HG02938 (cell line): ENCODE data around the gene CHRM2.

Experiments used
- ATAC-seq: cut with Tn5 transposase; IDR thresholded peaks from one replicate; pipeline ENCODE4 v1.9.1; 2021; ENCODE audit warnings: mild to moderate bottlenecking, moderate library complexity; ENCODE audit not compliant: unreplicated experiment

Gene CHRM2

DNA sequence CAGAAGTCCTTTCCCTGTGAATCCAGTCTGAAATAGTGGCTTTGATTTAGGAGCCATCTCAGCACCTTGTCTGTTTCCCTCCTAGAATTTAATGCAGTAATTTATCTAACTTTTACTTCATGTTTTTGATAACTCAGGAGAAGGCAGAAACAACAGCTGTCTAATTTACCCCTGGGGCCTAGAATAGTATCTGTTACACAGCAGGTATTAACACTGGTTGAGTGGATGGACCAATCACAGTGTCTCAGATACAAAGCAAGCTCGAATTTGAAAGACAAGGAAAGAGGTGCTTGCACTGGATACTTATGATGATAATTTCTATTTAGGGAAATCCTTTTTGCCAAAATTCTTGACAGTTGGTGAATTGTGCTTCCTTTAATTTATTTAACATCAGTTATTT lies 23.4 kb downstream of the CHRM2 start:
- ATAC-seq: no peak

GRCh38 chr7:136894789-136895188 lies 26.3 kb downstream of the CHRM2 start:
- no peak for ATAC-seq

- no peak for ATAC-seq
Observed at GRCh38 chr7:136897676-136898075, 29.2 kb downstream of the CHRM2 start.

DNA sequence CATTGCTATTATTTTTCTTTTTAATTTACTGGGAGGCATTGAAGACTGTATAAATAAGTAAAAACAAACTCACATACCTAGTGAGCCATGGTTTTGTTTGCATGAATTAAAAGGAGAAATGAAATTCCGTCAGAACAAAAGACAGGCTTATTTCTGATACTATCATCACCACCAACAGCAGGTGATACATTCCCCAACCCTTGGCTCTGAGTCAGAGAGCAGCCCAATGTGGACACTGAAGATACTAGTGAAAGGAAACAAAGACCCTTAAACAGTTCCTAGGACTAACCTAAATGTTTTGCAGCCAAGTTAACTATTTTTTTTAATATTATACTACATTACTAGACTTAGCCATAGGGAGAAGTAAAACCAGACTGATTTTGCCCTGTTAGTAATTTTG lies 31.6 kb downstream of the CHRM2 start:
- ATAC-seq: no peak

DNA sequence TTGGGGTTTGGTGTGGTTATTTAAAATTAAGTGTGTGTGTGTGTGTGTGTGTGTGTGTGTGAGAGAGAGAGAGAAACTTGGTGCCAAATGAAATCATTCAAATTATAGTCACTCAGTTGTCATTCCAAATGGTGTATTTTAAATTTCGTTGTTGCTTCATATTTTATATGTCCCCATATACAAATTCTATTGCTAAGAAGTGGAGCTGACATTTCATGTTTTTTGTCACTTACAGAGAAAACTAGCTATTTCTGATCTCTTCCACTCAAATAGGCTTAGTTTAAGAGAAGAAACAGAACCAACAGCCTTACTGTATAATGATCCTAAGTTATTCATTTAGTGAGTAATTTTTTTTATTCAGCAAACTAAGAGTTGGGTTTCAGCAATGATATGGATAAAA lies 42.3 kb downstream of the CHRM2 start:
- ATAC-seq: no peak

- no peak for ATAC-seq
Observed at GRCh38 chr7:136911344-136911743, 42.9 kb downstream of the CHRM2 start.

DNA sequence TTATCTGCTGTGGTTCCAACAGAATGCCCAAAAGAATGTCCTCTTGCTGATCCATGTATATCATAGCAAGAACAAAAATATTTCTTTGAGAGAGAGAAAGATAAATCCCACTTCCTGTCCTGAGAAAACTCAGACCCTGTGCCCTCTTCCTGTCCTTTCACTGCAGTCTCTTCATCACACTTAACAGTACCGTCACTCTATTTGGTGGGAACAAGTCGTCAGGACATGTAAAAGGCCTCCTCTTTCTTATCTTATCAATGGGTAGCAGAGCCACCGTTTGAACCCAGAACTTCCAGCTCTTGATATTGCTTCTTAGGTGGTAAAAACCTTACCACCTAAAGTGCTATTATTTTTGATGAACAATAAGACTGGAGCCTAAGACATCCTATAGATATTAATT lies 43.9 kb downstream of the CHRM2 start:
- ATAC-seq: no peak

DNA sequence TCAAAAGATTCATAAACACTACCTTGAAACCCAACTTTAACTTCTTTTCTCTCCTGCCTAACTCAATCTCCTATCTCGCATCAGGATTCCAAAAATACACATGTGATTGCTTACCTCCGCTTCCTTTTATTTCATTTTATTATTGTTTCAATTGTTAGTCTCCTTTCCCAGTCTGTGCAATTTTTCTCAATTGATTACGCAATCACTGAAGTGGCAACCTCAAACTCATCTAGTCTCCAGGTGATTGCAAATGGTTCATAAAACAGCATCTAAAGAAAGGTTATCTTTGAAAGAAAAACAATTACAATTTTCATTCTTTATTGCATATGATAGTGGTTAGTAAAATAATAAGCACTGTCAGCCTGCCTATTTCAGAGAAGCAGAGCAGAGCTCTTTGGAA lies 45.6 kb downstream of the CHRM2 start:
- ATAC-seq: no peak

GRCh38 chr7:136919820-136920219 lies 51.4 kb downstream of the CHRM2 start:
- ATAC-seq: no peak

- ATAC-seq: no peak
Observed at GRCh38 chr7:136923111-136923667, 54.7 kb downstream of the CHRM2 start.

DNA sequence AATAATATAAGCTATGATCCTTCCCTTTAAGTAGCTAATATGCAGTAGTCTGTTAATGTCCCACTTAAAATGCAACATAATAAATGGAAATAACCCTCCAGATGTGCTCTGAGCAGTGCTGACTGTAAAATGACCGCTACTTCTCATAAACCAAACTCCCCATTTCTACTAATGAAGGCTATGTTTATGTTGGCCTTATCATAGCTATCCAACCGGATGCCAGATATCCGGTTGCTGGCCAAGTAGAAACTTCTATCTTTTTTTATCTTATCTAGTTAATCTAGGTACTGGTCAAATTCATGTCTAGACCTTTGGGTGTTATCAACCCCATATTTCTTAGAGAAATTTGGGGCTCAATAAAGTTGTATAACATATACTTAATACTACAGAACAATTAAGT lies 56.6 kb downstream of the CHRM2 start:
- no peak for ATAC-seq

DNA sequence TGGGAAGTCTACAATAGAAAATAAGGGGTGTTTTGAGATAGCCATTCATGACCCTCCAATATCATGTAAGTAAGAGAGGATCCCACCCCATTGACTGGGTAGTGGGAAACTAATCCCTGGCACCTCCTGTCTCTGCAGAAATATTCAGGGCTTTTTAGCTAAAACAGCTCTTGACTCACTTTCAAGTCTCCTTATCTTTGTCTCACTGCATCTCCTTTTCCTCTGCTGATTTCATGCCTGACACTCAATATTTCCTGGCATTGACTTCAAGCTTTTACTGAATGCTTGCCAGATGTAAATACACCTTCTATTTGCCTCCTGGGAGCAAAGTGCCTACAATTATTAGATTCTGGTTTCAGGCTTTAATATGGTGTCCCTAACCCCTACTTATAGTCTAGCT lies 57.1 kb downstream of the CHRM2 start:
- no peak for ATAC-seq

- no peak for ATAC-seq
Observed at GRCh38 chr7:136931169-136931867, 62.9 kb downstream of the CHRM2 start.

- no peak for ATAC-seq
Observed at GRCh38 chr7:136937436-136937835, 69.0 kb downstream of the CHRM2 start.

- no peak for ATAC-seq
Observed at GRCh38 chr7:136938476-136938875, 70.0 kb downstream of the CHRM2 start.

DNA sequence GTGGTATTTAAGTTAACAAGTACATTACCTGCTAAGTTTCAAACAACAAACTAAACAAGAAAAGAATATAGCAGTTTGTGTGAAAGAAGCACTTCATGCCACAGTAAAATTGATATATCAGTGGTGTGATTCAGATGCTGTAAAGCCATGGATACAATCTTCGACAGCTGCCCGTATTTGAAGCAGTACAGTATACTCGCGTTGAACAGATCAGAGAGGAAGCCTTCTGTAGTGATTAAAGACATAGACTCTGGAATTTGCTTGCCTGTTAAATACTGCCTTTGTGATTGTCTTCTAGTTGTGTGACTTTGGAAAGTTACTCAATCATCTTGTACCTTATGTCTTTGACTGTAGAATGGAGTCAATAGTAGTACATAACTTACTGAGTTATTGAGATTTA lies 71.7 kb downstream of the CHRM2 start:
- ATAC-seq: no peak

- ATAC-seq: no peak
Observed at GRCh38 chr7:136940917-136941316, 72.5 kb downstream of the CHRM2 start.

GRCh38 chr7:136941816-136942215 lies 73.4 kb downstream of the CHRM2 start:
- ATAC-seq: no peak

DNA sequence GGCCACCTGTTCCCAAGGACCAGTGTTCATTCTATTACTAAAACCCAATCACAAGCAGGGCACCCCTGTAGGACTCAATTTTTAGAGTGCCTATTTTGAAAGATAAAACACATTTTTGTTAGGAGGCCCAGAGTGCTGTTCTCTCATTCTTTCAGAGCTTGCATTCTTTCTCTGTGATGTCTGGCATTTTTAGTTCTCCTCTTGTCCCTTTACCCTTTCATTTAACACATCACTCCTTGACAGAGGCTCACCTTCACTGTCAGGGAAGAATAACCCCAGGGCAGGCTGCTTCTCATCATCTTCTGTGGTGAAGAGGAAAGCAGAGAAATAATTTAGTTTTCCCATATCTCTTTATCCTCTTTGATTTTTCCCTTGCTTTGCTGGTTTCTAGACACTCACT lies 73.9 kb downstream of the CHRM2 start:
- ATAC-seq: no peak

- ATAC-seq: no peak
Observed at GRCh38 chr7:136942994-136943393, 74.5 kb downstream of the CHRM2 start.

DNA sequence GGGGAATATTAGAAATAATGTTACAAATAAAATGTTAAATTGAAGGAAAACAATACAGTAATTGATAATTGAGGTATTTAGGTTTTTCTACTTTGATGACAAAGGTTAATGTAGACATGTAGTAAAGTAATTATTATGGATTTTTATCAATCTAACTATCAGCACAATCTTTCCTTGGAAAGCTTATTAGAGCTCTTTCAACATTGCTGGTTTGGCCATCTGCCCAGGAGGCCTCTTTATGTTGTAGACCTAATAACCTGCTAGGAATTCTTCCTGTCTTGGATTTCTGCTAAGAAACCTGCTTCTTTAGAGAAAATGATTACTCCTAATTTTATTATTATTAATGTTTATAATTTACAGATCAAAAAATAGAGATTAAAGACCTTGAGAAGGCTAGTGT lies 78.9 kb downstream of the CHRM2 start:
- no peak for ATAC-seq

DNA sequence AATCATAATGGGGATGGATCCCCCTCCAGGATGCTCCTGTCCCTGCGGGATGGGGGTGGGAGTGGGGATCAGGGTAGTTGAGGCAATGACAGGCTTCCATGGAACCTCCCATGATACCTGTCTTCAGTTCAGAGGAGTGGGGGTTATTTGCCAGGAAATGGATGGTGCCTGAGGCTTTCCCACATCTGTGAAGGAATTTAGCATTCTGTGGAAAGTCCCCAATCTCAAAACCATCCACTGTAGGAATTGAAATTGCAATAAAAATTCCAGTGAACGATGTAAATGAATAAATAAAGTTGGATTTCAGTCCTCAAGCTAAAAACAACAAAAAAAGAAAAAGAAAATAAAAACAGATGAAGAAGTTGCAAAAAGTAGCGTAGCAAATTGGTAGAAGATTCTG lies 81.9 kb downstream of the CHRM2 start:
- no peak for ATAC-seq

- no peak for ATAC-seq
Observed at GRCh38 chr7:136953386-136953785, 84.9 kb downstream of the CHRM2 start.
